ENCODE data around the gene TAPBP.
"Not testable (repeated sequence)": the region's sequence is repeated elsewhere in the genome, so short reads cannot be mapped to it uniquely, and the experiment has no call there.

TAPBP gene

DNA sequence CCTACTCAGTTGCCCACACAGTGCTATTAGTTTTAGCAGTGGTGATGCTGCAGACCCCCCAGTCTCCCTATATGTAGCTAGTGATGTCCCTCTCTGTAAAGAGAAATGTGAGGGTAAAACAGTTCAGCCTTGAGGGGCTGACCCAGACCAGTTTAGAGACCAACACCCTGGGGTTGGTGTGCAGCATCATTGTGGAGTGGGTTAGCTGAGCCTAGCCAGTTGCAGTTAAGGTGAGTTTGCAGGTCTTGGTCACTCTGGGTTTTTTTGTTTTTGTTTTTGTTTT lies 37.4 kb downstream of the TAPBP start:
- no peak for DNase-seq (ENCODE audit: low read depth)

DNA sequence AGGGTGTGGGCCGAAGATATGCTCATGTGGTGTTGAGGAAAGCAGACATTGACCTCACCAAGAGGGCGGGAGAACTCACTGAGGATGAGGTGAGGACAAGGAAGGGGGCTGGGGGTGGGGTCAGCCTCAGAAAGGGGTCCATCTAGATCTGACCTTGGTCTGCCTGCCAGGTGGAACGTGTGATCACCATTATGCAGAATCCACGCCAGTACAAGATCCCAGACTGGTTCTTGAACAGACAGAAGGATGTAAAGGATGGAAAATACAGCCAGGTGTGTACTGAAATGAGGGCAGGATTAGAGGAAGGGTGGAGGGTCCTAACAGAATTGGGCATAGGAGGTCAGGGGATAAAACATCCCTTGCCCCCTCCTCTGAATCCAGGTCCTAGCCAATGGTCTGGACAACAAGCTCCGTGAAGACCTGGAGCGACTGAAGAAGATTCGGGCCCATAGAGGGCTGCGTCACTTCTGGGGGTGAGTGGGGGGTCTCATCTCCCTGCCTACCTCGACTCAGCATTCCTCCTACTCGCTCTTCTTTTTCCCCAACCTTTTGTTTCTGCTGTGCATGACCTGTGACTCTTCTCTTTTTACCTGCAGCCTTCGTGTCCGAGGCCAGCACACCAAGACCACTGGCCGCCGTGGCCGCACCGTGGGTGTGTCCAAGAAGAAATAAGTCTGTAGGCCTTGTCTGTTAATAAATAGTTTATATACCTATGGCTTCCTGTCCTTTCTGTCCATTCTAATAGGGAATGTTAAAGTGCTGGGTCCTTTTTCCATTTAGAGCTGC lies 37.9 kb downstream of the TAPBP start:
- not testable (repeated sequence) for DNase-seq (ENCODE audit: low read depth)

DNA sequence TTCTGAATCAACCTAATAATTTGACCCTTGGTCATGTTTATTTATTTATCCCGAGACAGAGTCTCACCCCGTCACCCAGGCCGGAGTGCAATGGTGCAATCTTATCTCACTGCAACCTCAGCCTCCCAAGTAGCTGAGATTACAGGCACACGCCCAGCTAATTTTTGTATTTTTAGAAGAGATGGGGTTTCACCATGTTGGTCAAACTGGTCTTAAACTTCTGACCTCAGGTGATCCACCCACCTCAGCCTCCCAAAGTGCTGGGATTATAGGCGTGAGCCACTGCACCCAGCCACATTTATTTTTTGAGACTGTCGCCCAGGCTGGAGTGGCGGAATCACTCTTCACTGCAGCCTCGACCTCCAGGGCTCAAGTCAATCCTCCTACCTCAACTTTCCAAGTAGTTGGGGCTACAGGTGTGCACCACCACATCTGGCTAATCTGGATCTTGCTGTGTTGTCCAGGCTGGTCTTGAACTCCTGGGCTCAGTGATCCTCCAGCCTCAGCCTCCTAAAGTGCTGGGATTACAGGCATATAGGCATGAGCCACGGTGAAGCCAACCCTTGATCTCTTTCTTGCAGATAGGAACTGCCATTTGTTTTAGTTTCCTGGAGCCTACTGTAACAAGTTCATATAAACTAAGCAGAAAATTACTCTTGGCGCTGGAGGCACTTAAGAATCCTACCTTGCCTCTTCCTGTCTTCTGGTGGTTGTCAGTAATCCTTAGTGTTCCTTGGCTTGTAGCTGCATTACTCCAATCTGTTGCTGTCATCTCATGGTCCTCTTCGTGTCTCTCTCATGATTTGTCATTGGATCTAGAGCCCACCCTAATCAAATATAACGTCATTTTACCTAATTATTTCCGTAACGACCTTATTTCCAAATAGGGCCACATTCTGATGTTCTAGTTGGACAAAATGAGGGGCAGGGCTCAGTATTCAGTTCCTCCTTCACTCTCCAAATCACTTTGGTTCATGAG lies 39.7 kb downstream of the TAPBP start:
- no peak for DNase-seq (ENCODE audit: low read depth)

GRCh38 chr6:33273129-33273923 lies 40.6 kb downstream of the TAPBP start:
- no peak for DNase-seq (ENCODE audit: low read depth)

- no peak for DNase-seq (ENCODE audit: low read depth)
Measured at GRCh38 chr6:33272275-33273128, 41.4 kb downstream of the TAPBP start.

- DNase-seq (ENCODE audit: low read depth): peak; percentile 95
Measured at GRCh38 chr6:33271468-33272274, 42.2 kb downstream of the TAPBP start, which contains the start of the genes RPS18 and VPS52. Gene RPS18 (plus strand): TSS chr6:33272075. CDS start chr6:33272120, 45 bp downstream. Gene VPS52 (minus strand): TSS chr6:33271876. CDS start chr6:33271675, 201 bp downstream.

DNA sequence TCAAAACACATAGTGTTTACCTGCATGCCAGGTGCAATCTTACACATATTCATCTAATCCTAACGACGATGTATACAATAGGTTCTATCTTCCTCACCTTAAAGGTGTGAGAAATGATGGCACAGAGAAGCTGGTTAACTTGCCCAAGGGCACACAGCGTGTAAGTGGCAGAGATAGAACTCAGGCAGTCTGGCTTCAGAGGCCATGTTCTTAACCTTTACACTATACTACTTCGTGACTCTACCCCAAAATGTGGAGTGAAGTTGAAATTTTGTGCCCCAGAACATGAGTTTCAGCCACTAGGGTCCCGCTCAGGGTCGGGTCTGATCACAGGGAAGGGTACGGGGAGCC lies 42.8 kb downstream of the TAPBP start:
- no peak for DNase-seq (ENCODE audit: low read depth)

DNA sequence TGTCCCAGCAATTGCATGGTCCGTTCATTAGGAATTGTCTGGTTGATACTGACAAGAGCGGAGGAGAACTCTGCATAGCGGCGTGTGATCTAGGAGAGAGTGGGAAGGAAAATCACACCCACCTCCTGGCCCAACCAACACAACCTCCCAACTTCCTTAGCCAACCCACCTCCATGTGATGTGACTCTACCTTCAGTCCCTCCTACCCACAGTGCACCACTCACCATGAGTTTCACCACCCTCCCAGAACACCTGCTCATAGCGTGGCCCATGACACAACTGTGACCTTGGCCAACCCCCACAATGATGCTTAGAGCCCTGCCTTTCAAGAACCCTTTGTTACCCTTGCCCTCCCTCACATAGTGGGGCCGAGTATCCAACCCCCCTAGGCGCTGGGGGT lies 49.9 kb downstream of the TAPBP start:
- no peak for DNase-seq (ENCODE audit: low read depth)

DNA sequence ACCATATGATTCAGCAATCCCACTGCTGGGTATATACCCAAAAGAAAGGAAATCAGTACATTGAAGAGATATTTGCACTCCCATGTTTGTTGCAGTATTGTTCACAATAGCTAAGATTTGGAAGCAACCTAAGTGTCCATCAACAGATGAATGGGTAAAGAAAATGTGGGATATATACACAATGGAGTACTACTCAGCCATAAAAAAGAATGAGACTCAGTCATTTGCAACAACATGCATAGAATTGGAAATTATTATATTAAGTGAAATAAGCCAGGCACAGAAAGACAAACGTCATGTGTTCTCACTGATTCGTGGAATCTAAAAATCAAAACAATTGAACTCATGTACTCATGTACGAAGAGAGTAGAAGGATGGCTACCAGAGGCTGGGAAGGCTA lies 51.4 kb downstream of the TAPBP start:
- DNase-seq (ENCODE audit: low read depth): not testable (repeated sequence)

- DNase-seq (ENCODE audit: low read depth): no peak
Measured at GRCh38 chr6:33259032-33259431, 54.8 kb downstream of the TAPBP start.

GRCh38 chr6:33254591-33254990 lies 59.3 kb downstream of the TAPBP start:
- DNase-seq (ENCODE audit: low read depth): no peak

- no peak for DNase-seq (ENCODE audit: low read depth)
Measured at GRCh38 chr6:33252759-33253158, 61.1 kb downstream of the TAPBP start.

GRCh38 chr6:33251395-33252012 lies 62.4 kb downstream of the TAPBP start:
- DNase-seq (ENCODE audit: low read depth): no peak

DNA sequence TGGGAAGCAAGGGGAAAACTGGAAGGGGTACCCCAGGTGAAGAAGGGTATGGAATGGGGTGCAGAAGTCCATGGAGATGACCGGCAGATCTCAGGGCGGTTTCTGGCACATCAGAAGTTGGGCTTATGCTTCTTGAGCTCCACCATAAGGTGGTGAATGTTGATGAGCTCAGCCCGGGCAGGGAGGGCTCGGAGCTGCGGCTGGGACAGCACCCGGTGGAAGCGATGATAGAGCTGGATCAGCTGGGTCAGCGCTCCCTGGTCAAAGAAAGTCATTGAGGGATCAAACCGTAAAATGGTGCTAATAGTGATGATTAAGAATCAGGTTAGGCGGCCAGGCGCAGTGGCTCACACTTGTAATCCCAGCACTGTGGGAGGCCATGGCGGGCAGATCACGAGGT lies 63.1 kb downstream of the TAPBP start:
- no peak for DNase-seq (ENCODE audit: low read depth)

GRCh38 chr6:33249732-33250630 lies 63.9 kb downstream of the TAPBP start:
- DNase-seq (ENCODE audit: low read depth): peak; percentile 75
